C4-2B (cell line): ENCODE results near the gene ZNF521.

Experiments used
- H3K27ac ChIP-seq: fragments of 450-650 bp; 2 replicates; pipeline ENCODE4 v1.5.1; 2017
- ZFX ChIP-seq: fragments of 450-650 bp; IDR thresholded peaks from 2 replicates; pipeline ENCODE4 v1.6.1; 2017
- TF ChIP-seq, protein P1 (sequence below): fragments of 450-650 bp; conservative IDR thresholded peaks from 2 replicates; pipeline ENCODE4 v1.5.1; 2017; ENCODE audit warnings: mild to moderate bottlenecking

The ZNF521 gene

DNA sequence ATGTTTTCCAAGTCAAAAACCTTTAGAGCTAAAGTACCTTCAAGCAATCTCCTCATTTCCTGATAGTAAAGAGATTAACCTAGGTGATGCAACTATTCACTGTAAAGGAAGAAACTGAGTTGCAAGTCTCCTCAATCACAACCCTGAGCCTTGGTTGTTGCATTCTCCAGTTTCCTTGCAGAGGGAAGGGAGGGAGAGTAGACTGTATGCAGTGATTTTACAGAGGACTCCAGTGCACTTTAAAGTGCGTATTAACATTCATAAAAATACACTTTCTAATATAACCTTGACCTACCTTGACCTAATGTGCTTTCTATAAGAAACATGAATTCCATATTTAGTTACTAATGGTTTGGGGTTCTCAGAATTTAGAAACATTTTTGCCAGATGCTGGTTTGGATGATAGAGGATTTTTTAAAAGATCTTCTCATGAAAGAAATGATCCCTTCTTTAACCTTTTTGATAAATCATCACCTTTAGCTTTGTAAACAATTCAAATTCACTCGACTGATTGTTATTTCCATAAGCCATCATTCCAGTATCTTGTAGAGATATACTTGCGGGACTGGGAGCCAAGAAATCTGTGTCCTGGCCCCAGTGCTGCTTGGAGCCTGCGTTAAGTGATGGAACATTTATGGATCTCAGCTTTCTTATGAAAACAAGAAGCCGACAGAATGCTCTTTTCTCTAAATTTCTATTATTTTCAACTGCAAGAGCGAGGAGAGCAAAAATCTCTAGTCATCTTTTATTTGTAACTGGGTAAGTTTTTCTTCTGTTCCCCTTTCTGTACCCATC, 228.3 kb downstream of the ZNF521 start:
- H3K27ac ChIP-seq: no peak overlapping the region
- TF ChIP-seq, protein P1, sequence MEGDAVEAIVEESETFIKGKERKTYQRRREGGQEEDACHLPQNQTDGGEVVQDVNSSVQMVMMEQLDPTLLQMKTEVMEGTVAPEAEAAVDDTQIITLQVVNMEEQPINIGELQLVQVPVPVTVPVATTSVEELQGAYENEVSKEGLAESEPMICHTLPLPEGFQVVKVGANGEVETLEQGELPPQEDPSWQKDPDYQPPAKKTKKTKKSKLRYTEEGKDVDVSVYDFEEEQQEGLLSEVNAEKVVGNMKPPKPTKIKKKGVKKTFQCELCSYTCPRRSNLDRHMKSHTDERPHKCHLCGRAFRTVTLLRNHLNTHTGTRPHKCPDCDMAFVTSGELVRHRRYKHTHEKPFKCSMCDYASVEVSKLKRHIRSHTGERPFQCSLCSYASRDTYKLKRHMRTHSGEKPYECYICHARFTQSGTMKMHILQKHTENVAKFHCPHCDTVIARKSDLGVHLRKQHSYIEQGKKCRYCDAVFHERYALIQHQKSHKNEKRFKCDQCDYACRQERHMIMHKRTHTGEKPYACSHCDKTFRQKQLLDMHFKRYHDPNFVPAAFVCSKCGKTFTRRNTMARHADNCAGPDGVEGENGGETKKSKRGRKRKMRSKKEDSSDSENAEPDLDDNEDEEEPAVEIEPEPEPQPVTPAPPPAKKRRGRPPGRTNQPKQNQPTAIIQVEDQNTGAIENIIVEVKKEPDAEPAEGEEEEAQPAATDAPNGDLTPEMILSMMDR: no peak
- no peak for TF ChIP-seq ZFX

DNA sequence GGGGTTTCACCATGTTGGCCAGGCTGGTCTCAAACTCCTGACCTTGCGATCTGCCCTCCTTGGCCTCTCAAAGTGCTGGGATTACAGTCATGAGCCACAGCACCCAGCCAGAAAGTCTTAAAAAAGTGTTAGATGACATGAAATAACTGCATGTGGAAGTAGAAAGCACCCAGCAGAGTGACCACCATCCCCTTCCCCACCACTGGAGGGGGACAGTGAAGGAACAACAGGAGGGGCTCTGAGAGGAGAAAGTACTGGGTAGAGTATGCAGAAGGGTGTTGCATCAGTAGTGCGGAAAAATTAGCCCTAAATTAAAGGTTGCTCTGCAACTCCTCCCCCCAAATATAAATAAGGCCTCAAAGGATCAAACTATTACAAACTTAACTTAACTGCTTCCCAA, 230.5 kb downstream of the ZNF521 start:
- no peak overlapping the region for H3K27ac ChIP-seq
- no peak for TF ChIP-seq ZFX
- TF ChIP-seq, protein P1: no peak

DNA sequence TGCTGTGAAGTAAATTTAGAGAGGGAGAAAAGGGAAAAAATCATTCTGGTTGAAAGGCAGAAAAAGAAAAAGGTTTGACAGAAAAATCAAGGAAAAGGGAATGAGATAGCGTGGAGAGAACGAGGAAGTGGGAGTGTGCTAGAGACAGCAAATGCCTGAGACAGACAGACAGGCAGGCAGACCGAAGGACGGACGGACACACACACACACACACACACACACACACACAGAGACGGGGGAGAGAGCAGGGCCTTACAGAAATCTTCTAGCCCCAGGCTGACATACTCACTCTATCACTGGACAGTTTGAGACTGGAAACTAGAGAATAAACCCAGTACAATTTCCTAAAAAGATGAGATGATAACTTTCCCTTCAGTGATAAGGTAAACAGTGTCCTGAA, 238.4 kb downstream of the ZNF521 start:
- H3K27ac ChIP-seq: no peak overlapping the region
- TF ChIP-seq, protein P1: no peak
- no peak for TF ChIP-seq ZFX

DNA sequence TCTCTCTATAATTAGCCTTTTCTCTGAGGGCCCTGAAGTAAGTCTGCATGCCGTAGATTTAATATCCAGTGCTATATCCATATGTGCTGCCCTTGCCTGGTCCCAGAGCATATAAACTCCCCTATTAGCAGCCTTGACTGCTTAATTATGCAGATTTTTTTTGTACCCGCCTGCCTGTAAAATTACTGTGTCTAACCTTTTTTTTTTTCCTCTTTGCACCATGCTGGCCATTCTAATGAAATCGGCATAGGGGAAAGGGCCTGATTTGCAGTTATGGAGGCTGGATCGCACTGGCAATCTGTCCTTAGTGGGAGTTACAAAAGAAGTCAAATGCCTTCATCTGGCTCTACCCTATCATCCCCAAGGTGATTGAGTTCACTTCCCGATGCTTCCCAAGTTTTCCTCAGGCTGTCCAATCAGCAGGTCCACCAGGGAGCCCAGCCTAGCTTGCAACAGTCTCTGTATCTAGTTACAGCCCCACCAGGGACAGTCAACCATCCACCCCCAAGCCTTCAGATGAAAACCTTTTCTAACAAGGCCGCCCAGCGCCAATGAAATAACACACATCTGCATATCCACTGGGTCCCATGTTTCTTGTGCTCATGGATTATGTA, 239.0 kb downstream of the ZNF521 start:
- no peak for TF ChIP-seq ZFX
- TF ChIP-seq, protein P1: no peak
- no peak overlapping the region for H3K27ac ChIP-seq

DNA sequence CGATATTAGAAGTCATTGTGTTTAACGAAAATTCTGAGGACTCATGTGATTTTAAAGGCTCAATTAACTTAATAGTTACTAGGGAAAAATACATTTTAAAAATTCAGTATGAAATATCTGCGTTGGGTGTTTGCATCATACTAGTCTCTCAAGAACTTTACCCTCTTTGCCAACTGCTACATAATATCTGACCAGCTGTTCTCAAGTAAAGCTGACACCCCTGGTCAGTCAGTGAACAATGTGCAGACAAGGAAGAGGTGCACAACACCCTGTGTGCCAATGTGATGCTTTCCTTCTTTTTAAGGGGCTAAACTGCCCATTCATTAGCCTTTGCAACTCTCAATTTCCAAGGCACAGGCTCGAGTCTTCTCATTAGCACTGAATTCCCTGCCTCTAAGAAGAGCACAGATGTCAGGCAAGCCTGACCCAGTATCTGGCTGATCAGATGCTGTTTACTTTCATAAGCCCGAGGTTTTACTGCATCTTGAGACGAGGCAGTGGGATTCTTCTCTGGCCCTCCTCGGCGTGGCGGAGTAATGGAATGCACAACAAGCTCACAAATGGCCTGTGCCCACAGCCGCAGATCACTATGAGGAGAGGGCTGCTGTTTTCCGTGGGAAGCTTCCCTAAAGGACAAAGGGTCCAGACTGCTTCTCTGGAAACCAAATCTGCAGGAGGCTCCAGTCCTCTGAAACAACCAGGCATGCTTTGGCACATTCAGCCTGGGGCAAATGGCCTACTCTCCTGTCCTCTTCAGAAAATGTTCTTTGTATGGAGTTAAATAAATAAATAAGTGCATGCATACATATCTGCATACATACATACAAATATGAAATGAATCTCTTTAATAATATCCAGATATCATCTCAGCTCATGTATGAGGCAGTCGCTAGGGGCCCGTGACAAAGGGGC, 240.3 kb downstream of the ZNF521 start:
- no peak overlapping the region for H3K27ac ChIP-seq
- no peak for TF ChIP-seq ZFX
- TF ChIP-seq, protein P1: no peak

DNA sequence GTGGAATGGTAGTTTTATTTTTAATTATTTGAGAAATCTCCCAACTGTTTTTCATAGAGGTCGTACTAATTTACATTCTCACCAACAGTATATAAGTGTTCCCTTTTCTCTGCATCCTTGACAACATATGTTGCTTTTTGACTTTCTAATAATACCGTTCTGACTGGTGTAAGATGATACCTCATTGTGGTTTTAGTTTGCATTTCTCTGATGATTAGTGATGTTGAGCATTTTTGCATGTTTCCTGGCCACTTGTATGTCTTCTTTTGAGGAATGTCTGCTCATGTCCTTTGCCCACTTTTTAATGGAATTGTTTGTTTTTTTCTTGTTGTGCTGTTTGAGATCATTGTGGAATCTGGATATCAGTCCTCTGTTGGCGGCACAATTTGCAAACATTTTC, 242.5 kb downstream of the ZNF521 start:
- H3K27ac ChIP-seq: no peak overlapping the region
- no peak for TF ChIP-seq ZFX
- TF ChIP-seq, protein P1: no peak
